Measurements from ENCODE around the gene HECA. TPM values are rescaled to one million over a fixed set of nuclear protein-coding genes. Genes with fewer than 3 reads are reported as not detected.
"Not testable (repeated sequence)": the region's sequence is repeated elsewhere in the genome, so short reads cannot be mapped to it uniquely, and the experiment has no call there.

The HECA gene
- total RNA-seq, 1 donor, result 53.9 TPM

- TF ChIP-seq CTCF (IDR thresholded peaks at IDR 0.05; ENCODE audit: extremely low read depth, low read depth, low read length), result no peak
- no peaks in the 10 kb centered on the region for H3K27me3 ChIP-seq (ENCODE audit: insufficient read depth, low read length)
Measured at GRCh38 chr6:139135578-139136545, 982 bp downstream of the HECA start.

GRCh38 chr6:139137706-139138105 lies 2.8 kb downstream of the HECA start:
- Histone ChIP-seq H3K4me3 (ENCODE audit: insufficient read depth, low read length) (no peak overlapping the region), H3K9me3 (ENCODE audit: low read depth, low read length) (no peaks in the 10 kb centered on the region), H3K27ac (ENCODE audit: low read depth, low read length) (no peak overlapping the region), H3K4me2 (ENCODE audit: insufficient read depth, low read length) (no peak overlapping the region), H3K79me2 (ENCODE audit: insufficient read depth, low read length) (peaks cover 52% of the 10 kb centered on the region), H3K36me3 (ENCODE audit: insufficient read depth, low read length) (no peaks in the 10 kb centered on the region), H3K4me1 (ENCODE audit: insufficient read depth, low read length) (peaks cover 2% of the 10 kb centered on the region), H2AFZ (ENCODE audit: low read length) (no peak overlapping the region), H3K27me3 (ENCODE audit: insufficient read depth, low read length) (no peaks in the 10 kb centered on the region), H4K20me1 (ENCODE audit: insufficient read depth, low read length) (peaks cover 12% of the 10 kb centered on the region)
- TF ChIP-seq CTCF (IDR thresholded peaks at IDR 0.05; ENCODE audit: extremely low read depth, low read depth, low read length), result no peak
- DNase-seq (ENCODE audit: insufficient read length, low spot score, missing footprints), result no peak

More at GRCh38 chr6:139135578-139136545, 982 bp downstream of the HECA start:
- H4K20me1 ChIP-seq (ENCODE audit: insufficient read depth, low read length), result peaks cover 12% of the 10 kb centered on the region
- H3K79me2 ChIP-seq (ENCODE audit: insufficient read depth, low read length), result peaks cover 42% of the 10 kb centered on the region
- H3K4me2 ChIP-seq (ENCODE audit: insufficient read depth, low read length), result peak overlapping the region; percentile 98
- peak; percentile 73 for DNase-seq (ENCODE audit: insufficient read length, low spot score, missing footprints)
- no peaks in the 10 kb centered on the region for H3K36me3 ChIP-seq (ENCODE audit: insufficient read depth, low read length)
- H3K4me3 ChIP-seq (ENCODE audit: insufficient read depth, low read length), result peak overlapping the region; percentile 89
- H3K27ac ChIP-seq (ENCODE audit: low read depth, low read length), result peak overlapping the region; percentile 78
- peaks cover 2% of the 10 kb centered on the region for H3K4me1 ChIP-seq (ENCODE audit: insufficient read depth, low read length)
- H3K9me3 ChIP-seq (ENCODE audit: low read depth, low read length), result no peaks in the 10 kb centered on the region
- peak overlapping the region; percentile 98 for H2AFZ ChIP-seq (ENCODE audit: low read length)

GRCh38 chr6:139140854-139141253 lies 6.0 kb downstream of the HECA start:
- H2AFZ ChIP-seq (ENCODE audit: low read length); H3K27me3 ChIP-seq (ENCODE audit: insufficient read depth, low read length); H3K4me1 ChIP-seq (ENCODE audit: insufficient read depth, low read length); H3K4me2 ChIP-seq (ENCODE audit: insufficient read depth, low read length); H3K27ac ChIP-seq (ENCODE audit: low read depth, low read length); H3K36me3 ChIP-seq (ENCODE audit: insufficient read depth, low read length); H3K4me3 ChIP-seq (ENCODE audit: insufficient read depth, low read length); DNase-seq (ENCODE audit: insufficient read length, low spot score, missing footprints); H3K9me3 ChIP-seq (ENCODE audit: low read depth, low read length): not testable (repeated sequence)
- H4K20me1 ChIP-seq (ENCODE audit: insufficient read depth, low read length), result peaks cover 15% of the 10 kb centered on the region
- H3K79me2 ChIP-seq (ENCODE audit: insufficient read depth, low read length), result peaks cover 72% of the 10 kb centered on the region

GRCh38 chr6:139142262-139142661 lies 7.4 kb downstream of the HECA start:
- H3K4me2 ChIP-seq (ENCODE audit: insufficient read depth, low read length), result no peak overlapping the region
- peaks cover 2% of the 10 kb centered on the region for H3K4me1 ChIP-seq (ENCODE audit: insufficient read depth, low read length)
- H4K20me1 ChIP-seq (ENCODE audit: insufficient read depth, low read length), result peaks cover 11% of the 10 kb centered on the region
- DNase-seq (ENCODE audit: insufficient read length, low spot score, missing footprints), result no peak
- H3K27me3 ChIP-seq (ENCODE audit: insufficient read depth, low read length), result no peaks in the 10 kb centered on the region
- H3K9me3 ChIP-seq (ENCODE audit: low read depth, low read length), result no peaks in the 10 kb centered on the region
- TF ChIP-seq CTCF (IDR thresholded peaks at IDR 0.05; ENCODE audit: extremely low read depth, low read depth, low read length), result no peak
- H3K36me3 ChIP-seq (ENCODE audit: insufficient read depth, low read length), result no peaks in the 10 kb centered on the region
- no peak overlapping the region for H3K4me3 ChIP-seq (ENCODE audit: insufficient read depth, low read length)
- H3K27ac ChIP-seq (ENCODE audit: low read depth, low read length), result no peak overlapping the region
- no peak overlapping the region for H2AFZ ChIP-seq (ENCODE audit: low read length)
- peaks cover 74% of the 10 kb centered on the region for H3K79me2 ChIP-seq (ENCODE audit: insufficient read depth, low read length)

Measured in osteoblast (primary cell).